T-helper 17 cell (primary cell): ENCODE data around the gene UNC79. TPM values are rescaled to one million over a fixed set of nuclear protein-coding genes. Genes with fewer than 3 reads are reported as not detected.
"Not testable (repeated sequence)": the region's sequence is repeated elsewhere in the genome, so short reads cannot be mapped to it uniquely, and the experiment has no call there.

Source experiments
- ATAC-seq: fragments of 150-1000 bp; cut with Tn5 transposase; 2 replicates; pipeline ENCODE4 v1.10.0; 2021; ENCODE audit warnings: mild to moderate bottlenecking, moderate library complexity
- DNase-seq, 3 donors: peaks; one replicate each; pipeline versions ENCODE4 v3.0.0 to v3.0.0-alpha.2; 2020 to 2021
- H3K9me3 ChIP-seq: one replicate; pipeline ENCODE4 v1.7.0; 2013; ENCODE audit warnings: low read length, mild to moderate bottlenecking; ENCODE audit not compliant: control insufficient read depth, poor library complexity, severe bottlenecking
- H3K27ac Mint-ChIP-seq: one replicate; pipeline ENCODE4 v1.8.0; 2022; ENCODE audit warnings: mild to moderate bottlenecking, moderate library complexity, mixed read lengths
- H3K27me3 Mint-ChIP-seq: one replicate; pipeline ENCODE4 v1.8.0; 2022; ENCODE audit warnings: mixed read lengths
- H3K36me3 Mint-ChIP-seq: one replicate; pipeline ENCODE4 v1.8.0; 2022; ENCODE audit warnings: low read depth, mixed read lengths
- H3K4me1 Mint-ChIP-seq: one replicate; pipeline ENCODE4 v1.8.0; 2022; ENCODE audit warnings: mild to moderate bottlenecking, mixed read lengths
- H3K4me3 Mint-ChIP-seq: one replicate; pipeline ENCODE4 v1.8.0; 2022; ENCODE audit warnings: mild to moderate bottlenecking, moderate library complexity, mixed read lengths
- total RNA-seq, 4 donors: library from RNA in 2 of 4; stranded (reverse) in 2 of 4; gene quantifications; one replicate each; pipeline ENCODE4 v1.2.3 and lab custom pipeline; 2022 to 2026

Gene UNC79
- total RNA-seq, 2 donors from 2014 or later = not detected

- H3K9me3 ChIP-seq = no peaks in the 10 kb centered on the region
- H3K27me3 Mint-ChIP-seq = peaks cover 26% of the 10 kb centered on the region
- ATAC-seq = no peak
- no peak overlapping the region for H3K4me3 Mint-ChIP-seq
- DNase-seq = no peak
- H3K27ac Mint-ChIP-seq = no peak overlapping the region
- no peaks in the 10 kb centered on the region for H3K4me1 Mint-ChIP-seq
- H3K36me3 Mint-ChIP-seq = no peaks in the 10 kb centered on the region
Observed at GRCh38 chr14:93458234-93458633, 27.5 kb downstream of the UNC79 start.

GRCh38 chr14:93462479-93462878 lies 31.7 kb downstream of the UNC79 start:
- peaks cover 9% of the 10 kb centered on the region for H3K27me3 Mint-ChIP-seq

DNA sequence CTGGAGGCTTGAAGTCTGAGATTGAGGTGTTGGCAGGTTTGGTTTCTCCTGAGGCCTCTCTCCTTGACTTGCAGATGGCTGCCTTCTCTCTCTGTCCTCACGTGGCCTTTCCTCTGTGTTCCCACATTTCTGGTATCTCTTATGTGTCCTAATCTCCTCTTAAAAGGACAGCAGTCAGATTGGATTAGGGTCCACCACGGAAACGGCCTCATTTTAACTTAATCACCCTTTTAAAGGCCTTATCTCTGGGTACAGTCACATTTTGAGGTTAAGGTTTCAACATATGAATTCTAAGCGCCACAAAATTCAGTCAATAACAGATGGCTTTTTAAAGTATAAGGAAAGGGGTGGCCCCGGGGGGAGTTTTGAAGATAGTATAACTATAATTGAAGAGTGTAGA lies 33.5 kb downstream of the UNC79 start:
- DNase-seq (no peak), ATAC-seq (no peak)
- Mint-ChIP-seq H3K27ac (no peak overlapping the region), H3K4me1 (no peaks in the 10 kb centered on the region), H3K4me3 (no peak overlapping the region), H3K27me3 (peaks cover 13% of the 10 kb centered on the region), H3K36me3 (no peaks in the 10 kb centered on the region)
- H3K9me3 ChIP-seq = no peaks in the 10 kb centered on the region

More at GRCh38 chr14:93462479-93462878, 31.7 kb downstream of the UNC79 start:
- ATAC-seq (no peak), DNase-seq (no peak)
- Mint-ChIP-seq H3K27ac (no peak overlapping the region), H3K4me3 (no peak overlapping the region), H3K36me3 (no peaks in the 10 kb centered on the region), H3K4me1 (no peaks in the 10 kb centered on the region)
- no peaks in the 10 kb centered on the region for H3K9me3 ChIP-seq

DNA sequence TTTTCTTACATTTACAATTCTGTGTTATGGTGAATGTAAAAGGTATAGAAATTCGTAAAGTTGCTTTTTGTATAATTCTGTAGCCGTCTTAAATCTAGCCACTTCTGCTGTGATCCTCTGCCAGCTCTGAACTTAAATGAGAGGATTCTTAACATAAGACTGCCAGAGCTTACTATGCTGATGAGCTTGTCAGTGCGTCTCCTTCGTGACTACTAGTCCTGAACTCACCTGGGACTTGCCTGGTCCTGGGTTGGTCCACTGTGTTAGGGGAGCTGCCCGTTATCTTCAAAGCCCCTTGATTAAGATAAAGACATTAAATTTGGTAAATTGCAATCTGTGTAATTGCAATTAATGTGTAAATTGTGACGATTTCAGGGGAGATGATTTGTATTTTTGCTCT lies 44.7 kb downstream of the UNC79 start:
- no peaks in the 10 kb centered on the region for H3K36me3 Mint-ChIP-seq
- H3K4me3 Mint-ChIP-seq = no peak overlapping the region
- DNase-seq (no peak), ATAC-seq (no peak)
- H3K9me3 ChIP-seq = no peaks in the 10 kb centered on the region
- H3K27me3 Mint-ChIP-seq = peaks cover 37% of the 10 kb centered on the region
- H3K4me1 Mint-ChIP-seq = no peaks in the 10 kb centered on the region
- H3K27ac Mint-ChIP-seq = no peak overlapping the region

- Mint-ChIP-seq H3K36me3 (no peaks in the 10 kb centered on the region), H3K27me3 (peaks cover 28% of the 10 kb centered on the region), H3K4me1 (no peaks in the 10 kb centered on the region), H3K27ac (no peak overlapping the region), H3K4me3 (no peak overlapping the region)
- H3K9me3 ChIP-seq = no peaks in the 10 kb centered on the region
- no peak for DNase-seq
- no peak for ATAC-seq
Observed at GRCh38 chr14:93476305-93476704, 45.6 kb downstream of the UNC79 start.

DNA sequence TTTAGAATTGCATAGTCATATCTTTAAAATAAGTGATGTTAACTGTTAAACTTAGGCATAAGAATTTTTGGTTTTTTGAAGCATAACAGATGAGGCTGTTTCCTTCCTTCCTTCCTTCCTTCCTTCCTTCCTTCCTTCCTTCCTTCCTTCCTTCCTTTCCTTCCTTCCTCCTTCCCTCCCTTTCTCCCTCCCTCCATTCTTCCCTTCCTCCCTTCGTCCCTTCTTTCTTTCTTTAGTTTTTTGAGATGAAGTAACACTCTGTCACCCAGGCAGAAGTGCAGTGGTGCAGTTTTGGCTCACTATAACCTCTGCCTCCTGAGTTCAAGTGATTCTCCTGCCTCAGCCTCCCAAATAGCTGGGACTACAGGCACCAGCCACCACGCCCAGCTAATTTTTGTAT lies 48.3 kb downstream of the UNC79 start:
- H3K36me3 Mint-ChIP-seq, H3K27ac Mint-ChIP-seq, H3K9me3 ChIP-seq, H3K4me1 Mint-ChIP-seq, ATAC-seq, DNase-seq, H3K4me3 Mint-ChIP-seq: not testable (repeated sequence)
- peaks cover 25% of the 10 kb centered on the region for H3K27me3 Mint-ChIP-seq

DNA sequence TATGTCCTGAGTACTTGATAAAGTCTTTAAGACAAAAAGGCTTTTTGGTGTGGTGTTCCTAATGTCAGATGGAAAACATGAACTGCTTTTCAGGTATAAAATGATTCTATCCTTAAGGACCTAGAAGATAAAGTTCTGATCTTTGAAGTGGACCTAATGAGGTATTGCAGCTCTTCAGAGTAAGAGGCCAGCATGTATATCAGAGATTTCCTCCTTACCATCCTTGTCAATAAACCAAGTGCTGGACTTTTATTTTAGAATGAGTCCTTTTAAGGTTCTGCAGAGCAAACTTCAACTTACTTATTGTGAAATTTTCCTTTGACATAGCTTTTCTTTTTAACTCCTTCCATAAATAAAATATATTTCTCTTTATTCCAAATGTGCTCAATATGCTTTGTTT lies 50.1 kb downstream of the UNC79 start:
- no peak for DNase-seq
- Mint-ChIP-seq H3K4me3 (no peak overlapping the region), H3K27me3 (peaks cover 17% of the 10 kb centered on the region), H3K27ac (no peak overlapping the region), H3K36me3 (no peaks in the 10 kb centered on the region), H3K4me1 (no peaks in the 10 kb centered on the region)
- H3K9me3 ChIP-seq = no peaks in the 10 kb centered on the region
- no peak for ATAC-seq

- Mint-ChIP-seq H3K4me1 (no peaks in the 10 kb centered on the region), H3K27me3 (peaks cover 12% of the 10 kb centered on the region), H3K4me3 (no peak overlapping the region), H3K27ac (no peak overlapping the region), H3K36me3 (no peaks in the 10 kb centered on the region)
- ATAC-seq = no peak
- no peaks in the 10 kb centered on the region for H3K9me3 ChIP-seq
- no peak for DNase-seq
Observed at GRCh38 chr14:93481758-93482157, 51.0 kb downstream of the UNC79 start.

DNA sequence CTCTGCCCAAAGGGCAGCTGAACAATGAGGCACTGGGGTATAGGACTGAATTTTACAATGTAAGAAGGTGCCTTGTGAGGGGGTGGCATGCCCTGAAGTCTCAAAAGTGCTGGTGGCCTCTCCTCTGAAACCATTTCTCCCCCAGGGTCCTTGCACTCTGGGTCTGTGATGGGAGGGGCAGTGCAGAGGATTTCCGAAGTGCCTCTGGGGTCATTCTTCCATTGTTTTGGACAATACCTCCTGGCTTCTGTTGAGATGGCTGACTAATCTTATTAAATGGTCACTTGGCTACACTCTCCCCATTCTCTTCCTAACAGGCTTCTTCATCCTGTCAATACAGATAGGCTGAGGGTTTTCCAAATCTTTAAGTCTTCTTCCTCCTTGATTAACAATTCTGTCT lies 59.3 kb downstream of the UNC79 start:
- Mint-ChIP-seq H3K27me3 (no peaks in the 10 kb centered on the region), H3K27ac (no peak overlapping the region), H3K4me1 (no peaks in the 10 kb centered on the region), H3K4me3 (no peak overlapping the region), H3K36me3 (no peaks in the 10 kb centered on the region)
- ATAC-seq (no peak), DNase-seq (no peak)
- no peaks in the 10 kb centered on the region for H3K9me3 ChIP-seq

- no peak for ATAC-seq
Observed at GRCh38 chr14:93493054-93493453, 62.3 kb downstream of the UNC79 start.

DNA sequence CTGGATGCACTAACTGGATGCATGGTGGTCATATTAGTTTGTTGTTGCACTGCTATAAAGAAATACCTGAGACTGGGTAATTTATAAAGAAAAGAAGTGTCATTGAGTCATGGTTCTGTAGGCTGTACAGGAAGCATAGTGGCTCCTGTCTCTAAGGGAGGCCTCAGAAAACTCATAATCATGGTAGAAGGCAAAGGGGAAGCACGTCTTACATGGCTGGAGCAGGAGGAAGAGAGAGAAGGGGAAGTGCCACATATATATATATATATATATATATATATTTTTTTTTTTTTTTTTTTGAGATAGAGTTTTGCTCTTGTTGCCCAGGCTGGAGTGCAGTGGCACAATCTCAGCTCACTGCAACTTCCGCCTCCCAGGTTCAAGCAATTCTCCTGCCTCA lies 62.9 kb downstream of the UNC79 start:
- DNase-seq, H3K4me1 Mint-ChIP-seq, H3K36me3 Mint-ChIP-seq, H3K4me3 Mint-ChIP-seq, ATAC-seq, H3K27me3 Mint-ChIP-seq, H3K9me3 ChIP-seq, H3K27ac Mint-ChIP-seq: not testable (repeated sequence)

More at GRCh38 chr14:93493054-93493453, 62.3 kb downstream of the UNC79 start:
- Mint-ChIP-seq H3K36me3 (no peaks in the 10 kb centered on the region), H3K4me3 (no peak overlapping the region), H3K27ac (no peak overlapping the region), H3K4me1 (no peaks in the 10 kb centered on the region), H3K27me3 (peaks cover 8% of the 10 kb centered on the region)
- DNase-seq = no peak
- H3K9me3 ChIP-seq = no peaks in the 10 kb centered on the region

DNA sequence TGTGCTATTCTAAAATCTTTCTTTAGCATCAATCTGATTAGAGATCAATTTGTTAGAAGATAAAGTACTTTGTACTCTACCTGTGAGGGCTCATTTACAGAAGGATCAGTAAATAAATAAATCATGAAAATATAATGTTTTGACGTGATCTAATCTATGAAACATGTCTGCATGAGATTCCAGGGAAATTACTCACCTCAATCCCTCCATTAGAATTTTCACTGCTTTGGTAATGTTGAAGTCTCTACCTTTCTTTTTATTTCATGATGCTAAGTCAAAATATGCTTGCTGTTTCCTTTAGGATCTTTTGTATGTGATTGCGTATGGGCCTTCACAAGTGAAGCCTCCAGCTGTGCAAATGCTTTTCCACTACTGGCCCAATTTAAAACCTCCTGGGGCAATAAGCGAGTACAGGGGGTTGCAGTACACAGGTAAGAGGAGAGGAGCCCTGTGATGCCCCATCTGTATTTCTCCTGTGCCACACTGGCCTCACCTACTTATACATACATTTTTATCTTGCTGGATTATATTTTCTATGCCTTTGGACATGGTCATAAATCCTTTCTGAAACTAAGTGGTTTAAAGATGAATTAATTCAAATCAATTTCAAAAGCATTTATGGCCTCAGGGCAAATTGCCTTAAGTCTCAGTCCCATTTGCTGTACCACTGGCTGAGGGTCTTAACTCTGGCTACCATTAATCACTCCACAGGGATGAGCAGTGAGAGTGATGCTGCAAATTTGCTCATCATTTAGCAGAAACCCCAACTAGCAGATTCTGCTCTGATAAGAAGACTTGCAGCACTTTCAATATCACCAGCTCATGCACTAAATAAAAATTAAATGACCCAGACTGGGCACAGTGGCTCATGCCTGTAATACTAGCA lies 66.4 kb downstream of the UNC79 start:
- no peaks in the 10 kb centered on the region for H3K9me3 ChIP-seq
- H3K4me1 Mint-ChIP-seq = no peaks in the 10 kb centered on the region
- H3K36me3 Mint-ChIP-seq = no peaks in the 10 kb centered on the region
- no peak overlapping the region for H3K27ac Mint-ChIP-seq
- ATAC-seq (no peak), DNase-seq (no peak)
- peaks cover 17% of the 10 kb centered on the region for H3K27me3 Mint-ChIP-seq
- no peak overlapping the region for H3K4me3 Mint-ChIP-seq

- H3K9me3 ChIP-seq = no peaks in the 10 kb centered on the region
- H3K27ac Mint-ChIP-seq = no peak overlapping the region
- H3K36me3 Mint-ChIP-seq = no peaks in the 10 kb centered on the region
- ATAC-seq = no peak
- H3K4me1 Mint-ChIP-seq = no peaks in the 10 kb centered on the region
- no peak overlapping the region for H3K4me3 Mint-ChIP-seq
- H3K27me3 Mint-ChIP-seq = peaks cover 29% of the 10 kb centered on the region
- no peak for DNase-seq
Observed at GRCh38 chr14:93510056-93510455, 79.3 kb downstream of the UNC79 start.

GRCh38 chr14:93511001-93511400 lies 80.3 kb downstream of the UNC79 start:
- Mint-ChIP-seq H3K4me3 (no peak overlapping the region), H3K36me3 (no peaks in the 10 kb centered on the region), H3K4me1 (no peaks in the 10 kb centered on the region), H3K27me3 (peaks cover 29% of the 10 kb centered on the region), H3K27ac (no peak overlapping the region)
- no peaks in the 10 kb centered on the region for H3K9me3 ChIP-seq
- ATAC-seq (no peak), DNase-seq (no peak)
